GM12878 (cell line): ENCODE results near the gene CZIB. TPM values are rescaled to one million over a fixed set of nuclear protein-coding genes. Genes with fewer than 3 reads are reported as not detected.
A peak's percentile ranks its signal among the peaks of the same experiment; 100 is the strongest.

Source experiments
- ATAC-seq: fragments of 200-7000 bp; cut with Tn5 transposase; 3 replicates; pipeline ENCODE4 v1.9.1; 2020; ENCODE audit warnings: mild to moderate bottlenecking, moderate library complexity
- BruUV-seq: library from RNA; stranded (reverse); fragments of 400-500 nt; replicated peaks from 2 replicates; lab custom pipeline; 2021; lab: Mats Ljungman, UMichigan
- CTCF ChIA-PET: fragments of 300-600 bp; sonication (Branson Sonifier 250); formaldehyde crosslinking; extraction: SDS; loops from one replicate; lab custom pipeline; 2021; ENCODE audit warnings: inconsistent platforms; lab: Yijun Ruan, JAX
- POLR2A ChIA-PET: fragments of 350-600 bp; formaldehyde crosslinking; extraction: SDS; loops from one replicate; lab custom pipeline; 2021; ENCODE audit warnings: inconsistent platforms; lab: Charles Lee
- RAD21 ChIA-PET: fragments of 300-600 bp; sonication (Branson Sonifier 250); formaldehyde crosslinking; loops from one replicate; lab custom pipeline; 2023; ENCODE audit warnings: antibody characterized with exemption; ENCODE audit not compliant: unreplicated experiment; lab: Charles Lee
- SMC1A ChIA-PET: fragments of 300-600 bp; sonication (Branson Sonifier 250); formaldehyde crosslinking; loops from one replicate; lab custom pipeline; 2023; ENCODE audit not compliant: unreplicated experiment, uncharacterized antibody; lab: Charles Lee
- DNase-seq: peaks from one replicate; pipeline ENCODE4 v3.0.0-alpha.2; 2011; ENCODE audit warnings: low read depth, low spot score
- FAIRE-seq: peaks from 3 replicates; lab custom pipeline; 2011; peaks lifted over from hg19 to GRCh38; lab: Jason Lieb, UNC
- H2AFZ ChIP-seq: 2 replicates; pipeline ENCODE4 v1.6.0; 2011; ENCODE audit warnings: low read depth, low read length, control low read depth; ENCODE audit not compliant: control insufficient read depth
- H3K27ac ChIP-seq: 2 replicates; pipeline ENCODE4 v1.5.1; 2011; ENCODE audit warnings: control low read depth; ENCODE audit not compliant: control insufficient read depth, insufficient read depth
- H3K27me3 ChIP-seq, 2 experiments: replicated peaks in 1 of 2; 2 replicates each; pipeline versions ENCODE4 v1.6.0 to v1.6.1; 2011; ENCODE audit warnings: low read length in 1 of 2; ENCODE audit not compliant: control insufficient read depth in 2 of 2, insufficient read depth in 2 of 2
- H3K36me3 ChIP-seq, 2 experiments: 2 replicates each; pipeline ENCODE4 v1.5.1; 2011; ENCODE audit warnings: low read length in 1 of 2; ENCODE audit not compliant: control insufficient read depth in 2 of 2, insufficient read depth in 2 of 2
- H3K4me1 ChIP-seq: 2 replicates; pipeline ENCODE4 v1.6.1; 2011; ENCODE audit warnings: mild to moderate bottlenecking, low read length, moderate library complexity, mixed read lengths; ENCODE audit not compliant: control insufficient read depth, insufficient read depth
- H3K4me2 ChIP-seq: 2 replicates; pipeline ENCODE4 v1.6.0; 2011; ENCODE audit warnings: control low read depth; ENCODE audit not compliant: control insufficient read depth, insufficient read depth
- H3K4me3 ChIP-seq: fragments of 200-600 bp; sonication (generic); 2 replicates; pipeline ENCODE4 v1.5.1; 2016
- H3K79me2 ChIP-seq: 2 replicates; pipeline ENCODE4 v1.6.0; 2011; ENCODE audit warnings: low read length; ENCODE audit not compliant: control insufficient read depth, insufficient read depth
- H3K9ac ChIP-seq: 2 replicates; pipeline ENCODE4 v1.8.0; 2011; ENCODE audit warnings: low read length, control low read depth, mixed read lengths; ENCODE audit not compliant: control insufficient read depth, insufficient read depth
- H3K9me3 ChIP-seq: replicated peaks from 3 replicates; pipeline ENCODE4 v1.5.1; 2011; ENCODE audit warnings: mild to moderate bottlenecking, low read length; ENCODE audit not compliant: control insufficient read depth, insufficient read depth
- H4K20me1 ChIP-seq: 2 replicates; pipeline ENCODE4 v1.6.0; 2011; ENCODE audit not compliant: control insufficient read depth, insufficient read depth
- ESRRA ChIP-seq: IDR thresholded peaks from 2 replicates; pipeline ENCODE4 v1.6.1; 2012; ENCODE audit warnings: mild to moderate bottlenecking, low read length, improper control_type of control experiment
- FOS ChIP-seq: IDR thresholded peaks from 3 replicates; pipeline ENCODE4 v1.6.1; 2011; ENCODE audit warnings: borderline replicate concordance; ENCODE audit not compliant: insufficient read length; ENCODE audit errors: extremely low read depth
- FOXK2 ChIP-seq: fragments of 450-650 bp; IDR thresholded peaks from 2 replicates; pipeline ENCODE4 v1.6.1; 2017; ENCODE audit warnings: mild to moderate bottlenecking, moderate library complexity
- GABPA ChIP-seq: IDR thresholded peaks from 2 replicates; pipeline ENCODE4 v1.6.1; 2014; ENCODE audit warnings: antibody characterized with exemption, low read depth, mild to moderate bottlenecking, inconsistent platforms
- HDGF ChIP-seq: fragments of 450-650 bp; IDR thresholded peaks from 2 replicates; pipeline ENCODE4 v1.6.1; 2016; ENCODE audit warnings: antibody characterized with exemption
- JUND ChIP-seq: IDR thresholded peaks from 2 replicates; pipeline ENCODE4 v1.6.1; 2012; ENCODE audit warnings: low read depth, mild to moderate bottlenecking, low read length, improper control_type of control experiment, moderate library complexity
- KLF5 ChIP-seq: fragments of 450-650 bp; IDR thresholded peaks from 2 replicates; pipeline ENCODE4 v1.6.1; 2014; ENCODE audit warnings: mild to moderate bottlenecking; ENCODE audit not compliant: partially characterized antibody
- MTA2 ChIP-seq: fragments of 450-650 bp; IDR thresholded peaks from 2 replicates; pipeline ENCODE4 v1.6.1; 2016; ENCODE audit warnings: low read depth, mild to moderate bottlenecking, moderate library complexity
- NFXL1 ChIP-seq: fragments of 450-650 bp; IDR thresholded peaks from 2 replicates; pipeline ENCODE4 v1.6.1; 2017; ENCODE audit warnings: antibody characterized with exemption, mild to moderate bottlenecking, borderline replicate concordance
- NR2C2 ChIP-seq: IDR thresholded peaks from 2 replicates; pipeline ENCODE4 v1.6.1; 2011; ENCODE audit warnings: borderline replicate concordance, low read depth; ENCODE audit not compliant: control insufficient read depth, insufficient read length
- PAX5 ChIP-seq: IDR thresholded peaks from 2 replicates; pipeline ENCODE4 v1.6.1; 2011; ENCODE audit warnings: low read depth, low read length, borderline replicate concordance
- RB1 ChIP-seq: fragments of 450-650 bp; formaldehyde crosslinking; IDR thresholded peaks from 2 replicates; pipeline ENCODE4 v1.6.1; 2017; ENCODE audit warnings: mild to moderate bottlenecking, borderline replicate concordance
- TBL1XR1 ChIP-seq: IDR thresholded peaks from 2 replicates; pipeline ENCODE4 v1.6.1; 2012; ENCODE audit warnings: low read depth, low read length, improper control_type of control experiment
- TCF12 ChIP-seq: IDR thresholded peaks from 2 replicates; pipeline ENCODE4 v1.6.1; 2011; ENCODE audit warnings: low read depth, mild to moderate bottlenecking, low read length
- ZNF274 ChIP-seq: IDR thresholded peaks from one replicate; pipeline ENCODE4 v1.8.0; 2011; ENCODE audit not compliant: insufficient read length, insufficient read depth
- WGBS: methylation state at CpG from one replicate; pipeline ENCODE4 v1.1.6; 2016; ENCODE audit warnings: low lambda C conversion rate; ENCODE audit not compliant: insufficient replicate concordance, insufficient coverage; ENCODE audit errors: missing lambda C conversion rate; 5-methylcytosine and 5-hydroxymethylcytosine counted together
- in situ Hi-C: fragments of 300-500 bp; cut with MboI; formaldehyde crosslinking; loops from 9 replicates; pipeline ENCODE4 v1.14.3; 2018; ENCODE audit warnings: mixed read lengths
- intact Hi-C: fragments of 100-400 bp; cut with micrococcal nuclease; formaldehyde crosslinking; loops from one replicate; pipeline ENCODE4 v1.14.2; 2022; ENCODE audit not compliant: unreplicated experiment
- polyA plus RNA-seq, 11 experiments: library from polyadenylated mRNA; depleted of rRNA in 4 of 11; unstranded in 6 of 11; stranded (reverse) in 5 of 11; fragments of >200 nt; fragmentation: Nextera tagmentation in 4 of 11; fragmentation: Illumina TruSeq in 1 of 11; extraction: Ambion mirVana in 4 of 11; extraction: Trizol in 1 of 11; gene quantifications; 1 replicate in 1 of 11; 2 replicates in 10 of 11; pipeline versions ENCODE4 v1.2.1 to v1.2.3, GENCODE V29; 2011 to 2016; ENCODE audit warnings: inconsistent platforms in 2 of 11, missing spikeins in 2 of 11, low read depth in 1 of 11
- total RNA-seq, 4 experiments: library from RNA; depleted of rRNA in 3 of 4; stranded (reverse); fragments of >200 nt in 3 of 4; fragmentation: Illumina TruSeq in 1 of 4; extraction: Trizol in 1 of 4; gene quantifications; 2 replicates each; pipeline versions ENCODE4 v1.2.1 to v1.2.3, GENCODE V29; 2013 to 2021
- TF ChIP-seq, protein P1 (sequence below): fragments of 450-650 bp; IDR thresholded peaks from 2 replicates; pipeline ENCODE4 v1.6.1; 2017; ENCODE audit warnings: low read depth, mild to moderate bottlenecking, moderate library complexity
- TF ChIP-seq, protein P2 (sequence below): fragments of 450-650 bp; conservative IDR thresholded peaks from 2 replicates; pipeline ENCODE4 v1.6.1; 2017; ENCODE audit warnings: mild to moderate bottlenecking, moderate library complexity

CZIB gene
- total and polyA plus RNA-seq, 10 of the 15 experiments (the other 5 are each of a cell fraction or from before 2014, with no cell fraction given), result 36.1 to 68.3 (median 50.4) TPM

DNA sequence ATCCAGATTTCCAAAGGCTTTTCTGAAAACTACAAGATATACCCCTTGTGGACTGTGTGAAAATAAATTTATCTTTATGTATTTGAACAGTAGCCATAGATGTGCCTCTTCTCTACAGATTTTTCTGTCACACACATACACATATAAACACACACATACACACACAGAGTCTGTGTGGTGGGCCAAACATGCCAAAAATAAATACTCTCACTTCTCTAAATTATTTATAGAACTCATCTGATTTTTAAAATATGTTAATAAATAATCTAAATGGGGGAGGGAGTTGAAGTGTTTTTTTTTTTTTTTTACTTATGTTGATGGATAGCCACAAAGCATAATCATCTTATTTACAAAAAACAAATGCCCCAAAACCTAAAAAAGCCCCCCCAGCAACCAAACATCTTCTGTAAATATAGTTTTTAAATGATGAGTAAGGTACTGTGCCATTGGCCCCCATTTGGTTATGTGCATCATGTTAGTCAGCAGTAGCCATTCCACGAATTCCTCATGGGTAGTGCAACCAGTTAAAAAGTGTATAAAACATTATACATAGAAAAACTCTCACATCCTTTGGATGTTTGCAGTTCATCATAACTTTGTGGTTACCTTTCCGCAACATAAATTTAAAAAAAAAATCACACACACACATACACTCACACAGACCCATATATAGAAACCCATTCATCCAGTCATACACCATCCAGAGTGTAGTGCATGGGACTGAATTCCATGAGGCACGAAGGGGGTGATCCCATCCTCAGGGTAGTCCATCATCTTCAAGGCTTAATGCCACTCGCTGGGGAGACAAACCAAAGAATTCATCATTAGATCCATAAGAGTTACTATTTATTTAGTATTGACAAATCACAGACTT, 26.1 kb upstream of the CZIB start (continued):
- TF ChIP-seq GABPA (peak; percentile 36; the same call in 1 of the 2 replicates), ZNF274 (no peak), TBL1XR1 (peak; percentile 81; the same call in 1 of the 2 replicates), FOXK2 (no peak), TCF12 (no peak)
- TF ChIP-seq, protein P1, sequence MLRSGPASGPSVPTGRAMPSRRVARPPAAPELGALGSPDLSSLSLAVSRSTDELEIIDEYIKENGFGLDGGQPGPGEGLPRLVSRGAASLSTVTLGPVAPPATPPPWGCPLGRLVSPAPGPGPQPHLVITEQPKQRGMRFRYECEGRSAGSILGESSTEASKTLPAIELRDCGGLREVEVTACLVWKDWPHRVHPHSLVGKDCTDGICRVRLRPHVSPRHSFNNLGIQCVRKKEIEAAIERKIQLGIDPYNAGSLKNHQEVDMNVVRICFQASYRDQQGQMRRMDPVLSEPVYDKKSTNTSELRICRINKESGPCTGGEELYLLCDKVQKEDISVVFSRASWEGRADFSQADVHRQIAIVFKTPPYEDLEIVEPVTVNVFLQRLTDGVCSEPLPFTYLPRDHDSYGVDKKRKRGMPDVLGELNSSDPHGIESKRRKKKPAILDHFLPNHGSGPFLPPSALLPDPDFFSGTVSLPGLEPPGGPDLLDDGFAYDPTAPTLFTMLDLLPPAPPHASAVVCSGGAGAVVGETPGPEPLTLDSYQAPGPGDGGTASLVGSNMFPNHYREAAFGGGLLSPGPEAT, result peak; percentile 26; the same call in 1 of the 2 replicates

DNA sequence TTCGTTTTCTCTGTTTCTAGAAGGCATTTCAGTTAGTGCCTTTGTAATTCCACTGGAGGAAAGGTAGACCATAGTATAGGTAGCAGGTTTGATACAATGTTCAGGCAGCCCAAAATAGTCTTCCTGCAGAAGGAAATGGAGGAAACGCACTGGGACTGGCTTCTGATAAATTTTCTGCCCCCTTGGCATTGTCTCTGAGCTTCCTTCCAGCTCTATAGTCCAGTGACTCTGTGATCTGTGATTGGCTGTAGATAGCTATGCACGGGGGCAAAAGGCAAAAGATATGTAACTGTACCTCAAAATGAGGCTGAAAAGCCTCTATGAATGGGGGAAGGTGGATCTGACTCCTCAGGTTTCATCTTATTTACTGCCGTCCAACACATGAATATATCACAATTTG, 23.7 kb upstream of the CZIB start:
- CTCF ChIA-PET, result no interaction called here

More for the DNA sequence above, 23.7 kb upstream of the CZIB start:
- ATAC-seq (no peak), DNase-seq (no peak)
- POLR2A ChIA-PET, result no interaction called here
- intact Hi-C loops, result no loop called here
- H3K9me3 ChIP-seq, result no peaks in the 10 kb centered on the region
- no peak overlapping the region for H3K27ac ChIP-seq
- no peak overlapping the region for H3K4me2 ChIP-seq
- no peaks in the 10 kb centered on the region for H4K20me1 ChIP-seq
- TF ChIP-seq JUND (no peak), NR2C2 (no peak), NFXL1 (no peak), RB1 (no peak), HDGF (no peak), FOS (no peak), ESRRA (no peak), PAX5 (no peak), KLF5 (no peak), MTA2 (no peak), FOXK2 (no peak)
- TF ChIP-seq, protein P2, sequence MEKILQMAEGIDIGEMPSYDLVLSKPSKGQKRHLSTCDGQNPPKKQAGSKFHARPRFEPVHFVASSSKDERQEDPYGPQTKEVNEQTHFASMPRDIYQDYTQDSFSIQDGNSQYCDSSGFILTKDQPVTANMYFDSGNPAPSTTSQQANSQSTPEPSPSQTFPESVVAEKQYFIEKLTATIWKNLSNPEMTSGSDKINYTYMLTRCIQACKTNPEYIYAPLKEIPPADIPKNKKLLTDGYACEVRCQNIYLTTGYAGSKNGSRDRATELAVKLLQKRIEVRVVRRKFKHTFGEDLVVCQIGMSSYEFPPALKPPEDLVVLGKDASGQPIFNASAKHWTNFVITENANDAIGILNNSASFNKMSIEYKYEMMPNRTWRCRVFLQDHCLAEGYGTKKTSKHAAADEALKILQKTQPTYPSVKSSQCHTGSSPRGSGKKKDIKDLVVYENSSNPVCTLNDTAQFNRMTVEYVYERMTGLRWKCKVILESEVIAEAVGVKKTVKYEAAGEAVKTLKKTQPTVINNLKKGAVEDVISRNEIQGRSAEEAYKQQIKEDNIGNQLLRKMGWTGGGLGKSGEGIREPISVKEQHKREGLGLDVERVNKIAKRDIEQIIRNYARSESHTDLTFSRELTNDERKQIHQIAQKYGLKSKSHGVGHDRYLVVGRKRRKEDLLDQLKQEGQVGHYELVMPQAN, result no peak
- TF ChIP-seq, all 136 proteins: peak for 0
- RAD21 ChIA-PET, result no interaction called here
- Histone ChIP-seq H3K27me3 (no peaks in the 10 kb centered on the region), H3K36me3 (peaks cover 5 to 14% of the 10 kb centered on the region in 2 experiments), H2AFZ (no peak overlapping the region), H3K4me3 (no peak overlapping the region), H3K4me1 (peaks cover 8% of the 10 kb centered on the region), H3K79me2 (no peaks in the 10 kb centered on the region), H3K9ac (no peak overlapping the region)
- SMC1A ChIA-PET, result no interaction called here
- no TSS peak for BruUV-seq
- in situ Hi-C loops, result no loop called here
- WGBS, result 58% methylated on average over 4 of the region's 4 CpGs
- FAIRE-seq, result no peak
